Effector memory CD8-positive, alpha-beta T cell (primary cell): Measurements from ENCODE around the gene NKAIN2.

Source experiments
- ATAC-seq: fragments of 150-1000 bp; cut with Tn5 transposase; replicated peaks from 2 replicates; pipeline ENCODE4 v1.10.0; 2021; ENCODE audit warnings: mild to moderate bottlenecking, moderate library complexity
- DNase-seq, 3 experiments: peaks; one replicate each; pipeline ENCODE4 v3.0.0; 2021
- H3K27ac Mint-ChIP-seq, 2 donors: one replicate each; pipeline ENCODE4 v1.8.0; 2022; ENCODE audit warnings: mild to moderate bottlenecking in 2 of 2, mixed read lengths in 2 of 2, moderate library complexity in 2 of 2
- H3K27me3 Mint-ChIP-seq, 2 donors: one replicate each; pipeline ENCODE4 v1.8.0; 2022; ENCODE audit warnings: mixed read lengths in 2 of 2
- H3K36me3 Mint-ChIP-seq: one replicate; pipeline ENCODE4 v1.8.0; 2022; ENCODE audit warnings: mild to moderate bottlenecking, moderate library complexity, mixed read lengths; ENCODE audit not compliant: insufficient read depth
- H3K4me1 Mint-ChIP-seq, 2 donors: one replicate each; pipeline ENCODE4 v1.8.0; 2022; ENCODE audit warnings: low read depth in 2 of 2, mixed read lengths in 2 of 2
- H3K4me3 Mint-ChIP-seq, 2 donors: one replicate each; pipeline ENCODE4 v1.8.0; 2022; ENCODE audit warnings: mild to moderate bottlenecking in 2 of 2, mixed read lengths in 2 of 2, moderate library complexity in 2 of 2
- H3K9me3 Mint-ChIP-seq, 2 donors: one replicate each; pipeline ENCODE4 v1.8.0; 2022; ENCODE audit warnings: mixed read lengths in 2 of 2

Gene NKAIN2

DNA sequence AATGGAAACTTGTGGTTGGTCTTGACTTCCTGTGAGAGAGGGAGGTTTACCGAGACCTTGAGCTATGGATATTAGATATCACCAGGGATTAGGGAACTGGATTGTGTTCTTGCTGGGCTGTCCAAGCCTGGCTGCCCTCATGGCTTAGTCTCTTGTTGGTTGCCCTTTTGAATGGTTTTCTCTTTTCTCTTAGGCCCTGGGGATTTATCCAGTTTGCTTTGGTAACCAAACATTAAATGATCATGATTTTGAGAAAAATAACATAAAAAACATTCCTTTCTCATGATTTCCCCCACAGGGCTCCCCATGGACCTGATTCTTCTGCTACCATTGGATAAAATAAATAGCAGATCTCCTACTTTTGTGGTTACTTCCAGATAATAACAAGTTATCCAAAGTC is 852.2 kb downstream of the NKAIN2 start:
- Mint-ChIP-seq H3K4me3 (no peak overlapping the region), H3K9me3 (peaks cover 0 to 3% of the 10 kb centered on the region in 2 donors), H3K4me1 (no peaks in the 10 kb centered on the region), H3K27ac (no peak overlapping the region), H3K36me3 (peaks cover 2% of the 10 kb centered on the region), H3K27me3 (no peaks in the 10 kb centered on the region)
- DNase-seq (no peak), ATAC-seq (no peak)

DNA sequence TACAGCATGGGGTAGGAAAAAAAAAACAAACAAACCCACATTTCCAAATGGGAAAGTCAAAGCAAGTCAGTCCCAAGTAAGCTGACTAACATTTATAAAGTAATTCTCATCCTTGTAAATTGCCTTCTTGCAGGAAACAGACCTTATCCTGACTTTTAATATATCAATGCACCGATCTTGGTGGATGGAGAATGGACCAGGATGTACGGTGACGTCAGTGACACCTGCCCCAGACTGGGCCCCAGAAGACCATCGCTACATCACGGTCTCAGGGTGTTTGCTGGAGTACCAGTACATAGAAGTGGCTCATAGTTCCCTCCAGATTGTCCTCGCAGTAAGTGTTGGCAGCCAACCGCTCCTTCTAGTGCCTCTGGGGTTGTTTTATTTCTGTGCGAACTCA is 854.4 kb downstream of the NKAIN2 start:
- H3K4me3 Mint-ChIP-seq, result no peak overlapping the region
- no peak overlapping the region for H3K27ac Mint-ChIP-seq
- ATAC-seq (no peak), DNase-seq (no peak)
- H3K36me3 Mint-ChIP-seq, result no peaks in the 10 kb centered on the region
- peaks cover 0 to 3% of the 10 kb centered on the region in 2 donors for H3K9me3 Mint-ChIP-seq
- no peaks in the 10 kb centered on the region for H3K4me1 Mint-ChIP-seq
- H3K27me3 Mint-ChIP-seq, result no peaks in the 10 kb centered on the region

GRCh38 chr6:124659427-124659826 is 855.8 kb downstream of the NKAIN2 start:
- H3K4me1 Mint-ChIP-seq, result no peaks in the 10 kb centered on the region
- H3K27me3 Mint-ChIP-seq, result no peaks in the 10 kb centered on the region
- ATAC-seq (no peak), DNase-seq (no peak)
- no peaks in the 10 kb centered on the region for H3K36me3 Mint-ChIP-seq
- H3K27ac Mint-ChIP-seq, result no peak overlapping the region
- no peak overlapping the region for H3K4me3 Mint-ChIP-seq
- peaks cover 0 to 3% of the 10 kb centered on the region in 2 donors for H3K9me3 Mint-ChIP-seq

DNA sequence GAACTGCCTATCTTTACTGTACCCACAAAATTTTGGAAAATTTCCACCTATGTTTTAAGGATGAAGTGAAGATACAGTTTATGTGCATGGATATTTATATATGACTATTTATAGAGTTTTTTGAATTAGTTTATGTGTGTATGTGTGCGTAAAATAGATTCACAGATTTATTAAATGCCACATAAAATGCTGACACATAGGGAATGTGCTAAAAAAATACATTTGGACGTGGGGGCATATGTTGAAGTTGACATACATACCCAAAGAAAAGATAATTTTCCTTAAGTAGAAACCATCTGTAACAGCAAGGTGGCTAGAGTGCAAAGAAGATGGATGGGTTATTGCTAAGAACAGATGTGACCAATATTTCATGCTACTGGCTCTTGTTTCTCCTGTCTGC is 856.5 kb downstream of the NKAIN2 start:
- no peak overlapping the region for H3K27ac Mint-ChIP-seq
- ATAC-seq, result no peak

GRCh38 chr6:124661097-124661661 is 857.5 kb downstream of the NKAIN2 start:
- DNase-seq (no peak), ATAC-seq (no peak)
- H3K27me3 Mint-ChIP-seq, result no peaks in the 10 kb centered on the region

More for the DNA sequence above, 856.5 kb downstream of the NKAIN2 start:
- no peaks in the 10 kb centered on the region for H3K4me1 Mint-ChIP-seq
- no peak overlapping the region for H3K4me3 Mint-ChIP-seq
- DNase-seq, result no peak
- no peaks in the 10 kb centered on the region for H3K36me3 Mint-ChIP-seq
- H3K27me3 Mint-ChIP-seq, result no peaks in the 10 kb centered on the region
- peaks cover 0 to 3% of the 10 kb centered on the region in 2 donors for H3K9me3 Mint-ChIP-seq

DNA sequence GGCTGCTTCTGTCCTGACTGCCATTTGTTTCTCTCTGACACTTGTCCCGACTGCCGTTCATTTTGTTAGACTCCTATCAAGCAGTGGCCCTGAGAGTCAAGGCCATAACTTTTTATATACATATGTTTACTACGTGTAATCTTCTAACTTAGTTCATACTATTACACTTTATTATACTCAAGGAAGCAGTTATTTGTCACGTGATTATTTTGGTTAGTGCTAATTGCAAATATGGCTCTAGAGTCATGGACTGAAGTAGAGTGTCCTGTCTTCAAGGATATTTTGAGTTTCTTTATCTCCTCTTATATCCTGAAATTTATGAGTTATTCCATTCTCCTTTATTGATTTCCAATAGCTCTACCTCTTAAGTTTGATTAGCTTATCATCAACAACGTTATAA is 864.4 kb downstream of the NKAIN2 start:
- Mint-ChIP-seq H3K27ac (no peak overlapping the region), H3K9me3 (peaks cover 4 to 16% of the 10 kb centered on the region in 2 donors), H3K36me3 (no peaks in the 10 kb centered on the region), H3K4me1 (no peaks in the 10 kb centered on the region), H3K4me3 (no peak overlapping the region), H3K27me3 (no peaks in the 10 kb centered on the region)
- ATAC-seq, result no peak
- DNase-seq, result no peak

More at GRCh38 chr6:124661097-124661661, 857.5 kb downstream of the NKAIN2 start:
- H3K4me1 Mint-ChIP-seq, result no peaks in the 10 kb centered on the region
- no peak overlapping the region for H3K27ac Mint-ChIP-seq
- no peaks in the 10 kb centered on the region for H3K36me3 Mint-ChIP-seq
- no peak overlapping the region for H3K4me3 Mint-ChIP-seq
- H3K9me3 Mint-ChIP-seq, result peaks cover 0 to 3% of the 10 kb centered on the region in 2 donors

DNA sequence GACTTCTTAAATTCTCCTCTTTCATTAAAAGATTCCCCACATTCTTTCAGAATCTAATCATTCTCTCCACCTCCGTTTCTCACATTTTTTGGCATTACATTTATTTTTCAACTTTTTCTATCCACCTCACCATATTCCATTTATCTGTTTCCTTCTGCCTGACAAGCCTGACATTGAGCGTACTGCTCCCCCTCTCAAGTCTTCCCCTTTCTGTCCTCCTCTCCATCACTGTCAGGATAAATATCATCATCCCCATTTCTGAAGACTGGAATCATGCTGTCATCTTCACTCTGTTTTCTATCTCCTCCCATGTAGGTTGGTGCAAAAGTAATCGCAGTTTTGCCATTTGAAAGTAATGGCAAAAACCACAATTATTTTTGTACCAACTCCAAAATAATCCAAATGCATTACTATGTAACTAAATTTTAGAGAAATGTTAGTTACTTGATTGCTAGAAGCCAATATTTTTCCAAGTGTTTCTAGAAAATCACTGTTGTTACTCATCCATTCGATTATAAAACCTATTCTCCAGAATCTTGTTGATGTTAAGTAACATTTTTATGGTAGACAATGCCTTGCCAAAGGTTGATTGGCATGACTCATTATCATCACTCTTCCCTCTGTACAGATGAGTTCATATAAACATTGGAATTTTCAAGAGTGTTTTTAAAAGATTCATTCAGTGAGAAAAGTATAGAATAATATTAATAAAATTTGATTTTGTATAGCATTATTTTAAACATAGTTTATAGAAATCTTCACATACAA is 866.2 kb downstream of the NKAIN2 start:
- DNase-seq (no peak), ATAC-seq (no peak)
- H3K4me1 Mint-ChIP-seq, result no peaks in the 10 kb centered on the region
- no peaks in the 10 kb centered on the region for H3K36me3 Mint-ChIP-seq
- H3K27me3 Mint-ChIP-seq, result no peaks in the 10 kb centered on the region
- H3K4me3 Mint-ChIP-seq, result no peak overlapping the region
- H3K9me3 Mint-ChIP-seq, result peaks cover 5 to 19% of the 10 kb centered on the region in 2 donors
- H3K27ac Mint-ChIP-seq, result no peak overlapping the region

DNA sequence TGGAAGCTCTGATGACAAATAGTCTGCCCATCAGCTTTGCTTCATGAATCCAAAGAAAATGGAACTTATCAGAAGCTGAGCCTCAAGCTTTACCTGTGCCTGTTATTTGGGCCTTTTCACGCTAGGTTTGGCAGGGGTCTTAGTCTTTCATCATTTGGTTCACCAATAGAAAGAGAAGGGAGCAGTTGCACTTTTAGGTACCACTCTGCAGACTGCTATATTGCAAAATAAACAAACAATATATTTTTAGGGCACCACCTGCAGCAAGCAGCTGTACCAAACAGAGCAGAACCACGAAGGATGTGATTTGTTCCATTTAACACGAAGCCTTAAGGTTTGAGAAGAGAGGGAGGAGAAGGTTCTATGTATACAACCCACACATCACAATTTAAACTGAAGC is 867.1 kb downstream of the NKAIN2 start:
- ATAC-seq, result no peak
- Mint-ChIP-seq H3K4me1 (no peaks in the 10 kb centered on the region), H3K27ac (no peak overlapping the region), H3K27me3 (no peaks in the 10 kb centered on the region), H3K9me3 (peaks cover 5 to 21% of the 10 kb centered on the region in 2 donors), H3K36me3 (no peaks in the 10 kb centered on the region), H3K4me3 (no peak overlapping the region)
- no peak for DNase-seq

DNA sequence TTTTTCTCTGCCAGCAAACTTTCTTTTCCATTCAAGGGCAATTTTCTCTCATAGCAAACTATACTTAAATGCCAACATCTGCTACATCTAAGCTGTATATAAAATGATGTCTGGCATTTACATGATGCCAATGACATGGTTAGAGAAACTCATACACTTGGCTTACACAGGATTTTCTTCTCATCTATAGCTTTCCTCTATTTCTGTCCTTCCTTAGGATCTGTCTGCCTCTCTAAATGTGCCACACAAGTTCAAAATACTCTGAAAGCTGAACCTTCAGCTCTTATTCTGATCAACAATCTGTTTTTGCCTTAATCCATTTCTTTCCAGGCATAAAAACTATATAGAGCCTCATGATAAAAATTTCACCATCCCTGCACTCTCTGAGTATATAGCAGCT is 867.7 kb downstream of the NKAIN2 start:
- Mint-ChIP-seq H3K36me3 (no peaks in the 10 kb centered on the region), H3K27ac (no peak overlapping the region), H3K9me3 (peaks cover 5 to 26% of the 10 kb centered on the region in 2 donors), H3K4me1 (no peaks in the 10 kb centered on the region), H3K27me3 (no peaks in the 10 kb centered on the region), H3K4me3 (no peak overlapping the region)
- no peak for DNase-seq
- ATAC-seq, result no peak

GRCh38 chr6:124674042-124674441 is 870.4 kb downstream of the NKAIN2 start:
- H3K4me1 Mint-ChIP-seq, result no peaks in the 10 kb centered on the region
- H3K36me3 Mint-ChIP-seq, result no peaks in the 10 kb centered on the region
- peaks cover 13 to 42% of the 10 kb centered on the region in 2 donors for H3K9me3 Mint-ChIP-seq
- H3K27ac Mint-ChIP-seq, result no peak overlapping the region
- H3K27me3 Mint-ChIP-seq, result no peaks in the 10 kb centered on the region
- DNase-seq (no peak), ATAC-seq (no peak)
- no peak overlapping the region for H3K4me3 Mint-ChIP-seq

- ATAC-seq (no peak), DNase-seq (no peak)
- H3K4me1 Mint-ChIP-seq, result no peaks in the 10 kb centered on the region
- peaks cover 13 to 31% of the 10 kb centered on the region in 2 donors for H3K9me3 Mint-ChIP-seq
- H3K36me3 Mint-ChIP-seq, result no peaks in the 10 kb centered on the region
- no peaks in the 10 kb centered on the region for H3K27me3 Mint-ChIP-seq
- no peak overlapping the region for H3K27ac Mint-ChIP-seq
- H3K4me3 Mint-ChIP-seq, result no peak overlapping the region
Observed at GRCh38 chr6:124676033-124676432, 872.4 kb downstream of the NKAIN2 start.

DNA sequence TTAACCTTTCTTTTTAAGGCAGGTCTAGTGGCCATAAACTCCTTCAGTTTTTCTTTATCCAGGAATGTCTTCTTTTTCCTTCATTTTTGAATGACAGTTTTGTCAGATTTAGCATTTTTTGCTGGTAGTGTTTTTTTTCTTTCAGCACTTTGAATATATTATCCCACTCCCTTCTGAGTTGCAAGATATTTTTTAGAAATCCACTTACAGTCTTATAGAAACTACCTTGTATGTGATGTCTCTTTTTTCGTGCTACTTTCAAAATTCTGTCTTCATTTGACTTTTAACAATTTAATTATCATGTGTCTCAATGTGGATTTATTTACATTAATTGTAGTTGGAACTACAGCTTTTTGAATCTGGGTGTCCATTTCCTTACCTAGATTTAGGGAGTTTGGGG is 874.2 kb downstream of the NKAIN2 start:
- DNase-seq (no peak), ATAC-seq (no peak)
- H3K27me3 Mint-ChIP-seq, result no peaks in the 10 kb centered on the region
- no peaks in the 10 kb centered on the region for H3K4me1 Mint-ChIP-seq
- H3K9me3 Mint-ChIP-seq, result peaks cover 14 to 28% of the 10 kb centered on the region in 2 donors
- no peak overlapping the region for H3K27ac Mint-ChIP-seq
- H3K36me3 Mint-ChIP-seq, result no peaks in the 10 kb centered on the region
- H3K4me3 Mint-ChIP-seq, result no peak overlapping the region

DNA sequence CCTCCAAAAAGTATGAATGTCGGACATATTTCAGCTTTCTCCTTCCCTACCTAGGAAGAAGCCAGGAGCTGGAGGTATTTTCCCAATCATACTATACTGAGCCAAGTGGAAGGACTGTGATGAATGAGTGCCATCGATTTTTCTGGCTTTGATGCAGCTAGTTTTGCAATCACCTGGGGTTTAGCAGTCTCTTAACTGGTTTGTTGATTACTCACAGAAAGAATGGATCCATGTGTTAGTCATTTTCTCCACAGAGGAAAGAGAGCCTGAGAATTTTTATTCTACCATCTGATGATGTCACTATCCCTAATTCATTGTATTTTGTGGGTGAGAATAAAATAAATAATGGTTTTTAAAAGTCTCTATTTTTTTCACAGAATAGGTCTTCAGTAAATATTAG is 875.7 kb downstream of the NKAIN2 start:
- H3K4me3 Mint-ChIP-seq, result no peak overlapping the region
- H3K9me3 Mint-ChIP-seq, result peaks cover 11 to 24% of the 10 kb centered on the region in 2 donors
- H3K27ac Mint-ChIP-seq, result no peak overlapping the region
- DNase-seq (no peak), ATAC-seq (no peak)
- H3K27me3 Mint-ChIP-seq, result no peaks in the 10 kb centered on the region
- no peaks in the 10 kb centered on the region for H3K36me3 Mint-ChIP-seq
- no peaks in the 10 kb centered on the region for H3K4me1 Mint-ChIP-seq

DNA sequence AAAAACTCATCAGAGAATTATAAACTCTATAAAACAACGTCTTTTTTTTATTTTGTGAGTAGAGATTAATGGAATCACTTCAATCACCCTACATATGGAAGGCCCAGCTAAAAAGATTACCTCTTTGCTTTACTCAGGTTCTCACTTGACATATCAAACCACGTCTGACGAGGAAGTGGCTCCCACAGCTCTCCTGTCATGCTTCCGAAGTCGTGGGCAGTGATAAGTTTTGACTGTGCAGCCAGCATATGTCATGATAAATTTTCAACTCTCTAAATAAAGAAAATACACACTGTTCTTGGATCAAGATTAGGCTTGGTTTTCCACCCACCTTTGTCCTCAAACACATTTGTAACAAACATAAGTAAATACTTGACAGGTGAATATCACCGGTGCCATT is 879.1 kb downstream of the NKAIN2 start:
- no peak overlapping the region for H3K27ac Mint-ChIP-seq
- H3K4me3 Mint-ChIP-seq, result no peak overlapping the region
- H3K9me3 Mint-ChIP-seq, result peaks cover 8 to 11% of the 10 kb centered on the region in 2 donors
- no peaks in the 10 kb centered on the region for H3K36me3 Mint-ChIP-seq
- no peaks in the 10 kb centered on the region for H3K27me3 Mint-ChIP-seq
- ATAC-seq (no peak), DNase-seq (no peak)
- no peaks in the 10 kb centered on the region for H3K4me1 Mint-ChIP-seq
